Activated CD8-positive, alpha-beta memory T cell treated with anti-CD3 and anti-CD28 coated beads, Interleukin-2, amount 50 U/mL, for 24 hours (primary cell): Measurements from ENCODE around the gene ROBO2.

Source experiments
- DNase-seq: peaks from one replicate; pipeline ENCODE4 v3.0.0-alpha.2; 2020; ENCODE audit errors: extremely low read depth

ROBO2 gene

DNA sequence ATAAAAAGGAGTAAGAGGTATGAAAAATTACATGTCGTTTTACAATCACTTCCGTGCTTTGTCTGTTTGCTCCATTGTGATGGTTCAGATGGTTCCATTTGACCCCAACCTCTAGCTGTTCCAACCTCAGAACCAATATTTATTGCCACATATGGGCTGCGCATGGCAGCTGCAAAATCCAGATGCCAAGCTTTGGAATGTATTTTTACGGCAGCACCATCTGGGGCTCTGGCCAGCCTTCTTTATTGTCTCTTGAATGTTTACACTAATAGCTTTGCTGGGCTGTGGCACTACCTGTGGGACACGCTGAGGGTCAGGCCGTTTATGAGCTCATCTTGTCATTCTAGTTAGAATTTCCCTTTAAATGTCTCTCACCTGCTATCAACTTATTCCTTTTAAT is 219.8 kb downstream of the ROBO2 start:
- DNase-seq = no peak

DNA sequence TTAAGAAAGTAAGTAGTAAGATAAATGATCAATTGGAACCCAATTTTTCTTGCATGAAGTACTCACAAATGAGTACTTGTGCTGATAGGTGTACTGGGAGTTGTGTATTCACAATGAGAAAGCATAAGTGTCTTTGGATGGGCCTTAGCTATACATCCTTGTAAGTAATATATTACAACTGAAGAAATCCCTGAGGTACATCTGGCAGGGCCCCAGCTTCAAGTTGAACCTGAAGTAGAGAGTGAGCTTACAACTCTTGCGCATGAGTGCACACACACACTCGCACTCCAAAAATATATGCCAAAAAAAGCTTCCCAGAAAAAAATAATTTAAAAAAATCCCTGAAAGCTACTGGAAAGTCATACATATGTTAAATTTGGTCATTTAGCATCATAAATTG is 222.5 kb downstream of the ROBO2 start:
- no peak for DNase-seq

DNA sequence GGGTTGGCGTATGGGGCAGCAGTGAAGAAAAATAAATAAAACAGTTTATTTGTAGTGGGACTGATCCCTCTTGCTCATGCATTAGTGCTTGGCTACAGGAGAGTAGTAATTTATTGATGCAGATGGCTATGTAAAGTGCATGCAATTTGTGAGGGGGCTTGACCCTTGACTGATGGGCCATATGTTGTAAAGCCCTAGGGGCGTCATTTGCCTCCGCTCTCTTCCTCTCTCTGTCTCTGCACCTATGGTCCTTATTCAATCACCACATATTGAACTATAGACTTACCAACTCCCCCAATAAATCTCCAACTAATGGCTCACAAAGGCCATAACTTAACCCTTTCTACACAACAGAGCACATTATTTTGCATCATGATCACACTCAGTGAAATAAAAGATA is 227.7 kb downstream of the ROBO2 start:
- DNase-seq = no peak

DNA sequence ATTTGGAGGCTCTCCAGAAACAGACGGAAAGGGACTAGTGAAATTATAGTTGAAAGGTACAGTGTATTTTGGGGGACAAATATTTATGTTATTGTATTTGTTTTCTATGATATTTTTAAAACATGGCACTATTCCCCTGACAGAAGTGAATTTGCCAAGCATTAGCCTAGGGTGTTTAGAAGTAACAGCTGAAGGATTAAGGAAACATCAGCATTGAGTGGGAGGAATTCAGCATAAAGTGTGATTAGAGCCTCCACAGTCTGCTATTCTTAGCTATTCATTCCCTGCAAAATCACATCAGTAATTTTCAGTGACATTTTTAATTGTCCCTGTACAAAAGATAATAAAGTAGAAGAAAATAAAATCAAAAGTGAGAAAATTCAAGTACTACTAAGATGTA is 231.4 kb downstream of the ROBO2 start:
- no peak for DNase-seq

DNA sequence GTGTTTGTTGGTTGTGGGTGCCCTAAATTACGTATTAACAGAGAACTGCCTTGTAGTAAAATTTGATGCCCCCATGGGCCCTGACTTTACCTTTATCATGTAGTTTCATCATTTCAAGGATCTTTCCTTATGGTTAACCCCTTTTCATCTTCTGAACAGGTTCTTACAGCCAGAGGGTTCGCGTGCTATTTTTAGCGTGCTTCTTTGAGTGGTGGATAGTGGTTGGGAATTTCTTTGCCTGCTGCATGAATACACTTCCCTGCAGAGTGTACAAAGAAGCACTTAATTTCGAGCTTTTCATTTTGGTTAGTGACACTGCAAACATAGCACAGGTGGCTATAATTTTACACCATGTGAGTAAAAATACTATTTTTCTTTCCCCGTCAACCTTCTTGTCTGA is 231.8 kb downstream of the ROBO2 start:
- no peak for DNase-seq

DNA sequence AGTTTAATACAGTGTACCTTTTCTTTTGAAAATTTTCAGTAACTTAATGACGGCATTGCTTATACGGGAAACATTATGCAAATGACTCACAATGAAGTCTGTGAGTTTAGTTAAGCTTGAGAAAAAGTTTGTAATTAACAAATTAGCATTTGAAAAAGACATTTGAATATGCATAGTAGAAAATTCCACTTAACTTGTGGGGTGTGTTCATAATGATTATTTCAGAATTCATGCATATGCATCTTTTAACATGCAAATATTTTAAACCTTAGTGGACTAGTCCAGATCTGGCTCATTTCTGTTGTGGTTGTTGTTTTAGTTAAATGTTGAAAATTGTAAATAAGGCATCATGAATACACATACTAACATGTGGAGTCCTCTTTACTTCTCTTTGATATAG is 239.4 kb downstream of the ROBO2 start:
- DNase-seq = no peak

DNA sequence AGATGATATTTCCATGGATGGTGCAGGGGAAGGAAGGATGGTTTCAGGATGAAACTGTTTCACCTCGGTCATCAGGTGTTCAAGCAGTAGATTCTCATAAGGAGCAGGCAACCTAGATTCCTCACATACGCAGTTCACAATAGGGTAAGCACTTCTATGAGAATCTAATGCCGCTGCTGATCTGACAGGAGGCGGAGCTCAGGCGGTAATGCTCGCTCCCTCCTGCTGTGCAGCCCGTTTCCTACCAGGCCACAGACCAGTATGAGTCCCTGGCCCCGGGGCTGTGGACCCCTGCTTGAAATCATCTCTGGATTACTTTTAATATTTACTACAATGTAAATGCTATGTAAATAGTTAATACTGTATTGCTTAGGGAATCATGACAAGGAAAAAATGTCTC is 241.8 kb downstream of the ROBO2 start:
- DNase-seq = no peak

DNA sequence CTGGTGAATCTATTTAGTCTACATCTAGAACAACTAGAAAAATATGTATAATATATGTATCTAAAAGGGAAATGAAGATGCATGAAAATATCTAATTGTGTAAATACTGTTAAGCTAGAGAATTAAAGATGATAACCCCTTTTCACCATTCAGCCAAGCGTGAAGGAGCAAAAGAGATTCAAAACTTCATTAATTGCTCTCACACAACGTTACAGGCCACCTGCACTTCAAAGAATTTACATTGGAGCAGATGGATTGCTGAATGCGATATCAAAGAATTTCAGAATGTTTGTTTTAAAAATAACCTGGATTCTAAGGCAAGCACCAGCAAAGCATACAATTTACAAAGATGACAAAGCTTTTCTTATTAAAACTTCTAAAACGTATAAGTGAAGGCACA is 243.2 kb downstream of the ROBO2 start:
- DNase-seq = no peak

DNA sequence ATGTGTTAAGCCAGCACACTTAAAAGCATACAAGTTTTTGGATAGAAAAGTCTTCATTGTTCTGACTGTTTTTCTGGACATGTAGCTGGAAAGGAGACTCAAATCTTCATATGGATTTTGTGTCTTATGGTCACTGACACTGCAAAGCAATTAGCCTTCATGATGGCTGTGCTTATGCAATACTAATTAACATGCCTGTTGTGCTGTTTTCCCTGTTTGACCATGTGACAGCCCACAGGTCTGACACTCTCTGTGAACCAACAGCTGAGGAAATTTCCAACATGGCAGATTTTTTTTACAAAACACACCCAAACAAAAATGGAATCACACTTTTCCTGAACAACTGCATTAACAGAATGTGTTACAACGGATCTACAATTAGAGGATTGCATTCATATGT is 248.4 kb downstream of the ROBO2 start:
- DNase-seq = no peak

DNA sequence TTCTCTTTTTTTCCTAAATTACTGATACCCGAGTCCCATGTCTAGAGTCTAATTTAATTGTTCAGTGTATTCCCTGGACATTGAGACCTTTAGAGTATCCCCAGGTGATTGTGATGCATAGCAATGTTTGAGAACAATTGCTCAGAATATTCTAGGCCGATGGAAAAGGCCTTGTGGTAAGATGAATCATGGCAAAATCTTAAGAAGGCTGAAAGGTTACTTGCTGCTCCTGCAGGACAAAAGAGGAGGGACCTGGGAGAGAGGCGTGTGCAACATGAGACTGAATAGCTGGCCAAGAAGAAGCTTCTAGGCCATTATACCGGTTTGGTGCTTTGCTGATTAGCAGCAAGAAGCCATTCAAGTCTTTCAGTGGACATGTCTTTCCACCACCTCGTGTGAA is 256.6 kb downstream of the ROBO2 start:
- no peak for DNase-seq

DNA sequence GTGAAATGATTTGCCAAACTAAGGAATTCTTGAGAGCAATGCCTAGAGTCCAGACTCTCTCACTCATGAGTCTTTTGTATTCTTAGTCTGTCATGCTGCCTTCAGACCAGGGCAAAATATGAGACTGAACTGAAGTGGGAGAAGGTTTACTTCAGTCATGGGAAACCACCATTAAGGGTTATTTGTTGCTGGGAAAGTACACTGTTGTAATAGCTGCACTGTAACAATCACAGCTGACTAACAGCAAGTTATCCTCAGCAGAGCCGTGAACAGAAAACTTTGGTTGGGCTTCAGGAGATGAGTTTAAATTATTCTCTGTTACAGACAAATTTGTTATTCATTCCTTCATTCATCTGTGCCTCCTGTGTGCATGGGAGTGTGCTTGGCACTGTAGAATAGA is 258.5 kb downstream of the ROBO2 start:
- DNase-seq = no peak

DNA sequence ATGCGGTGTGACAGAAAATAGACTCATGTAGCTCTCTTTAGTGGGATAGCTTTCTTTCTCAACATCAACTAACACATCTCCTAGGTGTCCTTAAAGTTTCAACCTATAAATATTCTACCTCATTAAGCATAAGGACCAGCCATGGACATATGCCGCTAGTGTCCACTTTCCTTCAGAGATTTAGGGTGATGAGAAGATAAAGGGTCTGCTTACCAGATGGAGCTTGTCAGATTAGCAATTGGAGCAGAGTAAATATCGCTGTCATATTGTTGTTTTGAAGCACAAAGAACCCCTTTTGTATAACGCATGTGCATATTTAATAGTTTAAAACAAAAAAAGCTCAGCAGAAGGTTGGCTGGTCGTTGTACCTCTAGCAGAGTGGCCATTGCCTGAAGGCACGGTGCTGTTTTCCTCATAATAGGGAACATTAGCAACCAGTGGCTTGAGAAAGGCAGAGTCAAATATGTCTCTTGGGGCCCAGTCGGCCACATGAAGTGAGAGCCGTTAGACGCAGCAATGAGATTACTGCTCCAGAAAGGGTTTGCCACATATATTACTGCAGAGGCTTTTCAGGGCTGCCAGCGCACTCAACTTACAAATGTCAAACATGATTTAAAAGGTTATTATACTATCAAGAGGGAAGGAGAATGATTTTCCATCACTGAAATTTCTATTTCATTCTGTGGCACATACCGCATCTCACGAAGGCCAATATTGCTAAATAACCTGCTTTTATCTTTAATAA is 264.2 kb downstream of the ROBO2 start:
- no peak for DNase-seq

DNA sequence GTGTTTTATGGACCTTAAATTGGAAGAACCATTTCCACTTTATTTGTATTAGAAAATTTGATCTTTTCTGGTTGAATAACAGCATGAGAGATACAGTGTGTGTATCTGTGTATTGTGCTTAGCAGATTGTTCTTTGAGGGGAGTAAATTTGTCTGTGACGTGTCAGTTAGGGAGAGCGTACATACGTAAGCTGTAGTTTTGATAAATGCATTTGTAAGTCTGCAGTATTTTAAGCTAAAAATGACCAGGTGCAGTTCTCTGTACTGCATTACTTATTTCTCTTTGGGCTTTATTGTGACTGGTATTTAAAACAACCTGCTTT is 264.8 kb downstream of the ROBO2 start:
- no peak for DNase-seq

DNA sequence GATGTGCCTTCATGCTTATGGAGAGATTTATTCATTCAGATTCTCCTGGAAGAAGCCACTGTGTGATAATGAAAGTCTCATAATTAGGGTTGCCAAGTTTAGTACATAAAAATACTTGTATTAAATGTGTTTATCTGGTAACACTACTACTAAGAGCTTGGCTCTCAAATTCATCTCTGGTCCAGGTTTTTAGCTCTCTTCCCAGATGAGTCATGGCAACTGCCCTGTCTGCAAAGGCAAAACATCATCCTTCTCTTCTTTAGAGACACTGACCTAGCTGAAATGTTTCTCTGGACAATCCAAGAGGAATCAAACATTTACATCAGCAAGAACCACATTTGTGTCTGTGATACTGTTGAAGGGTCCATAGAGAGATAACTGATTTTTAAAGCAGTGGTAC is 269.6 kb downstream of the ROBO2 start:
- no peak for DNase-seq

DNA sequence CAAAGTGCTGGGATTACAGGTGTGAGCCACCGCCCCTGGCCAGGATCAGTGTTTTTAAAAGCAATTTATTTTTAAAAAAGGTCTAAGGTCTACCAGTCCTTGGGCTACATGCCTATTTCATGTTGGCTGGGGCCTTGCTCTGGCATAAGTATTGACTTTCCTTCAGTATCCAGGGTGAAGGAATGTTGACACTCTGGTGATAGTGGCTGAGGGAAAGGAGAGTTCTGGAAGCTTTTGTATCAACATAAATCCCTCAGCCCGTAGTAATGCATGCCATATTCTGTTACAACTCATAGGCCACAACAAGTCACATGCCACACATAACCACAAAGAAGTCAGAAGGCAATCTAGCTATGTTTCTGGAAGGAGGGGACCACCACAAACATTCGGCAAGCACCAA is 273.9 kb downstream of the ROBO2 start:
- no peak for DNase-seq

DNA sequence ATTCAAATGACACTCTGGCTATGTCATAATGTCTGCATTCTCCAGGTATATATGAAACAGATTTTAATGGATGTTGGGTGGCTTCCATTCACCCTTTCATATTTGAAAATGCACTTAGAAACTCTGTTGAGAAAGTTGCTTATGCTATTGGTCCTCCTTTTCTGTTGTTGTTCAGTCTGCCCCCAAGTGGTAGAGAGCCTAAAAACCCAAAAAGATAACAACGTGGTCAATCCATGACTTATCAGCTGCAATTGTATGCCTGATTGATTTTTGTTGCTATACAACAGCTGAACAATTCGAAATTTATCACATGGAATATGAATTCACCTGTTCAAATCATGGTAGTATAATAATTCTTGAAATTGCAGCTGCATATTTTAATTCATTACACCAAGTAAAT is 279.8 kb downstream of the ROBO2 start:
- no peak for DNase-seq

DNA sequence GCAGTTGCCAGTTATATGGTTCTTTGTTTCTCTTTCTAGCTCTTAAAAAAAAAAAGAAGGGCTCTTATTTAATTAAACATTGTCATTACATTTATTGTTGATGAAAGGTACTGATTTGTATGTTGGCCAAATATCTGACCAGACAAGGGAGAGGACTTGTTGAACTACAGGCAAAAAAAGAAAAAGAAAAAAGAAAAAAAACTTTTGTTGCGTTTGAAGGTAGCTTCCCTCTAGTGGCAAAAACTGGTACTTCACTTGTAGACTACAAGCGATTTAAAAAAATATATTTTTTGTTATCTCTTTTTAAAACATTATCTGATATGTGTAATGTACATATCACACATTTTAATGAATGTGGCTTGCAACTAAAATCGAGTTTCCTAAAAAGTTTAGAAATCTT is 280.6 kb downstream of the ROBO2 start:
- no peak for DNase-seq

DNA sequence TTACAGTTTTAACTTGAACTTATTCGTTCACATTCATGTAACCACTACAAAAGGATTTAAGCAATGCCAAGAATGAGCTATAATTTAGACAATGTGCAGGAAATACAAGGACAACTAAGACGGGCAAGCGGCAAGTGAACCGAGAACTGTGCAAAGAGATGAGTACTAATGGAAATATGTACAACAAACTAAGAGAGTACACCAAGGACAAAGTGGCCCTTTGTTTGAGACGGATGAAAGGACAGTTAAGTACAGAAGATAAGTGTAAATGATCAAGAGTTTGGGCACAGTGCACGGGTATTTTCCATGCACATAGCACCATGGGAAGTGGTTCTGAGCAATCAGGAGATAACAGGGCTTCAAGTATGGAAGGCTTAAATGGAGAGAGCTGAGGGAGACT is 281.7 kb downstream of the ROBO2 start:
- DNase-seq = no peak

DNA sequence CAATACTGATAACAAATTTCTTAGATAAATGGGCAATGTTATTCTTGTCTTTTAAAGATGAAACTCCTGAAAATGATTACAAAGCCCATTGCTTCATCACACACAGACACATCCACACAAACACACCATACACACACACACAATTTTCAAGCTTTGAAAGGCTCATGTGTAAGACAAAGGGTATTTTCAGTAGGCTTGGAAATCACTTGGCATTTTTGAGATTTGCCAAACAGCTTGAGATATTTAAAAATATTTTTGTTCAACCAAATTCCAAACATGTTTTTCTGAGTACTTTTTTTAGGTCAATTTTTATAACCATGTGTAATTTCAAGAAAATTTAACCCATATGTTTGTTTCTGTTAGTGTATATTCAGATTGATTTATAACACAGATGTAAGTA is 283.7 kb downstream of the ROBO2 start:
- DNase-seq = no peak

DNA sequence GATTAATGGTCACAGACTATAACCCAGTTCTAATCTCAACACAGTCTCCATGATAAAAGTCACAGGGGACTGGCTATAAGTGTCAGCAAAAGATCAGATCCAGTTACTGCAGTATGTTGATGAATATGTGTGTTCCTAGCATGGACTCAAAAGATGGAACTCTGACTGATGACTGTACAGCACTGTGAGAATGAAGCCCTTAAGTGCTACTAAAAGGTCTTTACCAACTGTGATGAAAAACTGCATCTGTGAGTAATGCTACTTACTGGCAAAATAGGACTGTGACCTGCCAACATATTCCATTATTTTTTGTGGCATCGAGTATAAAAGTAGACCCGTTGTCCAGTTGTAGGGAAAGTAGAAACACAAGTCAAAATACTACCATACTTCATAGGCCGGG is 284.2 kb downstream of the ROBO2 start:
- no peak for DNase-seq

DNA sequence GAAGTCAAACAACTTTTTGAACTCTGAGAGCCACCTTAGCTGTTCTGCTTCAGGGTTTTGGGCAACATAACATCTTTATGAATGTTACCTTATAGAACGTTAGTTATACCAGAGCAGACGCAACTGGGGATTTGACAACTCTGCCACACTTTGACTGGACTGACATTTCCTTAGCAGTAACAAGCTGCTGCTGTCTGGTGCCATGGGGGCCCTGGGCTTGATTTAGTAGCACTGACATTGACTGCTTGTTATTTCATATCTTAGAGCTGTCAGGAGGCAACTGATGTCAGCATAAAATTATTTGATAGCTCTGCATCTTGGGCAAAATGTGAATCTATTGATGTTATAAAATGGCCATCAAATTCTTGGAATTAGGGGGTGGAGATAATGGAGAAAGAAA is 285.4 kb downstream of the ROBO2 start:
- DNase-seq = no peak

DNA sequence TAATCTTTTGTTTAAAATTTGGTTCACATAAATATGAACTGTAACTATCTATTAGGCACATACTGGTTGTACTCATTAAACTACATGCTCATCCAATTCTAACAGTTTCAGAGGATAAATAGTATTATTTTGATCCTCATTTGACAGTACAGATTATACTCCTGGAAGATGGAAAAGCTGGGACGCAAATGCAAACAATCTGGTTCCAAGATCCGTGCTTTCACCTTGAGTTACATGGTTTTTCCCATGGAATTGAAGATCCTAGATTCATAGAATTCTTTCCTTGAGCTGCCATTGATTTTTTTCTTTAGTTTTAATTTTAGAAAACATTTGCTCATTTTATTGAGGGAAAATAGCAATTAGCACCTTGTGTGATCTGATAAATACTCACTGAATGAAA is 285.8 kb downstream of the ROBO2 start:
- DNase-seq = no peak

DNA sequence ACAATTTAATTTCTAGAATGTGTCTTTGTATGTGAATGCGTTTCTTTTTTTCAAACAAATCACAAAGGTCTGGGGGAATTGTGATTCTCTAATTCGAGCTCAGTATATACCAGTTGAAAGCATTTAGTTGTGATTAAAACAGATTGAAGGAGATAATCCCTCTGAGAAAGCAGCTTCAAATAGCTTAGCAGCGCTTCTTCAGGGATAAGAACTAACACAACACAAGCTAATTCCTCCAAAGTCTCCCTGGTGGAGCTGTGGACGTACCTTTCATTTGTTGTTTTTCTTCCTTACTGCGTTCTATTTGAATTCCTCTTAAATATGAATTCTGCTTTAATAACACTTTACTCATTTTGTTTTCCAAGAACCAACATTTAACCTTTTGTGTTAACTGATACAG is 286.7 kb downstream of the ROBO2 start:
- DNase-seq = no peak

DNA sequence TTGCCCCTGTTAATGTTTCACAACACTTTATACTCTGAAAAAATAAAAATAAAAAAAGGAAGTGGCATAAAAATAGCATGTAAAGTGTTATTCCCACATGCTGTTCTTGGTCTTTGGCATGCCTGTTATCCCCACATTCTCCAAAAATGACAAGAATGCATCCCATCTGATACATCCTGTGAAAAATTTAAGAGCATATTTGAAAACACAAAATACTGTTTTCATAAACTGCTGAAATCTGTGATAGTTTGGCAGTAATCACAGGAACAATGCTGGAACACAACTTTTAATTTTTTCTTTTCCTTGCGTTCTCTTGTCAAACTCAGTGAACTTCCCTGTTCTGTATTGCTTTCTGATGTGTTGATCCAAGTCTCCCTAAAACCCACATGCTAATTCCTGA is 288.8 kb downstream of the ROBO2 start:
- no peak for DNase-seq

DNA sequence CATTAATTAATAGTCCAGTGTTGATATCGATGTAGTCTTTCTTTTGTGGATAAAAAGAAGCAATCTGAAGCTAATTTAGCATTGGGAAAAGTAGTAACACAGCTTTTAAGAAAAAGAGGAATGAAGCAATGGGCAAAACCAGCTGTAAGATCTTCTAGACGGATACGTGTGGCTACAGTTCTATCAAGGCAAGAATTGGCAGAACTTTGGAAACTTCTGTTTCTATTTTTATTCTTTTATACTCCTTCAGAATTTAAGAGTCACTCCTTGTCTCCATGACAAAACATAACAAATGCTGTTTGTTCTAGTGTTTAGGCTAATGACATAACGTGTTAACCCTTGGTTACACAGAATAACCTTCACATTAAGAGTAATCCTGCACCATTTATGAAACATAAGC is 289.2 kb downstream of the ROBO2 start:
- no peak for DNase-seq
